8988T (cell line): ENCODE data around the gene PCMT1.
A peak's percentile ranks its signal among the peaks of the same experiment; 100 is the strongest.
"Not testable (repeated sequence)": the region's sequence is repeated elsewhere in the genome, so short reads cannot be mapped to it uniquely, and the experiment has no call there.

Experiments
- DNase-seq: peaks from one replicate; pipeline ENCODE4 v3.0.0; 2011

The PCMT1 gene

DNA sequence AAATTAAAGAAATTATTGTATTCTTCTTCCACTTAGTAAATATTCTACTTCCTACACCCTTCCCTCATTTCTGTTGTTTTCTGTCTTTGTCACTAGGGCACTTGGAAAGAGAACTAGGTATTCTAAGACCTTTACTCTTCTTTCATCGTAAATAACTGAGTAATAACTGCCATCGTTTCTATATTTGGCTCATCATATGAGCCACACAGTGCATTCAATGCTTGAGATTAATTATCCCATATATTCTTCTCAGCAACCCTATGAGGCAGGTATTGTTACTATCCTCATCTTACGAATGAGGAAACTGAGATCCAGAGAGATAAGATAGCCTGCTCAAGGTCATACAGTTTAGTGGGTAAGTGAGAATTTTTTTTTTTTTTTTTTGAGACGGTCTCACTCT, 75.8 kb downstream of the PCMT1 start:
- no peak for DNase-seq

DNA sequence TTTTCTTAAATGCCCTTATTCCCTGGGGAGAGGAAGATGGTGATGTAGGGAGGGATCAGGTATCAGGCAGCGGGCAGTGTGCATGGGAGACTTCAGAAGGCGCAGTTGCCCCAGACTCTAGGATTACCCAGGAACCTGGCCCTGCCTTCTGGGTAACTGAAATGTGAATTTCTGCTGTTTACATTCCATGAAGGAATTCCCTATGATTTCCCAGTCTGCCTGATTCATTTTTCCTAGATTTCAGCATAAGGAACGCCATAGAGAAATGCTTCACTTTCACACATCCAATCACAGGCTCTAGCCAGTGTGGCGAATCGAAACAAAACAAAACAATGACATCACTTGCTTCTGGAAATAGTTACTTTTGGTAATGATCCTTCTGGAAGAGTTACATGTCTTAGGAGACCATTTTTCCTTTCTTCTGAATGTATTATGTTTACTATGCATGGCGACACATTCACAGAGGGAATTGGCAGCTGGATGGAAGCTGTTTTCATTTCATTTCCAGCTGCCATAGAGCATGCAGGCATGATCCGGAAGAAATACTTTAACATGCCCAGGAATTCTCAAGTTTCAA, 81.3 kb downstream of the PCMT1 start:
- DNase-seq: no peak

DNA sequence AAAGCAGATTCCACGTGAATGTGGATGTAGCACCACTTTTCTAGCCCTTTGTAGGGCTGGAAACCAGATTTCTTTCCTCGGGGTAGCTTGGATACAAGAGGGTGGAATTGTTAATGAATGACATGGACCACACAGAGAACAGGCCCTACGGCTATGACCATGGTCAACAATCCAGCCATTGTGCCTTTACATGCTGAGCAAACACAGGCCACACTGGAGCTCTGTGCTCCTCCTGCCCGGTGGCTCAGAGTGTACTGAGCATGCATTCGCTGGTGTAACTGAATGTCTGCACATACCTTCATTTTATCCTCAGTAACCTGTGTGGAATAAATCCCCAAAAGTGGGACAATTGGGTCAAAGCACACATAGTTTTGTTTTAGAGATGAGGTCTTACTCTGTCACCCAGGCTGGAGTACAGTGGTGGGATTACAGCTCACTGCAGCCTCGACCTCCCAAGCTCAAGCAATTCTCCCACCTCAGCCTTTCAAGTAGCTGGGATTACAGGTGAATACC, 81.8 kb downstream of the PCMT1 start:
- DNase-seq: no peak

DNA sequence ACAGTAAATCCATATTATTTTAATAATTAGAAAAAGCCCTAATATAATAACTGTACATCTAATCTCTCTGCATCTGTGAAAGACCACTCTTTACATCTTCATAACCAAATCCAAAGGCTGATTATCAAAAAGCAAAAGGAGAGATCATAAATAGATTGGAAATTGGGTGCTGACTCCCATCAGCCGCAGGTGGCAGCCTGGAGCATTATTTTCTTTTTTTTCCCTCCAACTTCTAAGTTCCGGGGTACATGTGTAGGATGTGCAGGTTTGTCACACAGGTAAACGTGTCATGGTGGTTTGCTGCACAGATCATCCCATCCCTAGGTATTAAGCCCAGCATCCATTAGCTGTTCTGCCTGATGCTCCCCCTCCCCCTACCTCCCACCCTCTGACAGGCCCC, 84.1 kb downstream of the PCMT1 start:
- DNase-seq: no peak

DNA sequence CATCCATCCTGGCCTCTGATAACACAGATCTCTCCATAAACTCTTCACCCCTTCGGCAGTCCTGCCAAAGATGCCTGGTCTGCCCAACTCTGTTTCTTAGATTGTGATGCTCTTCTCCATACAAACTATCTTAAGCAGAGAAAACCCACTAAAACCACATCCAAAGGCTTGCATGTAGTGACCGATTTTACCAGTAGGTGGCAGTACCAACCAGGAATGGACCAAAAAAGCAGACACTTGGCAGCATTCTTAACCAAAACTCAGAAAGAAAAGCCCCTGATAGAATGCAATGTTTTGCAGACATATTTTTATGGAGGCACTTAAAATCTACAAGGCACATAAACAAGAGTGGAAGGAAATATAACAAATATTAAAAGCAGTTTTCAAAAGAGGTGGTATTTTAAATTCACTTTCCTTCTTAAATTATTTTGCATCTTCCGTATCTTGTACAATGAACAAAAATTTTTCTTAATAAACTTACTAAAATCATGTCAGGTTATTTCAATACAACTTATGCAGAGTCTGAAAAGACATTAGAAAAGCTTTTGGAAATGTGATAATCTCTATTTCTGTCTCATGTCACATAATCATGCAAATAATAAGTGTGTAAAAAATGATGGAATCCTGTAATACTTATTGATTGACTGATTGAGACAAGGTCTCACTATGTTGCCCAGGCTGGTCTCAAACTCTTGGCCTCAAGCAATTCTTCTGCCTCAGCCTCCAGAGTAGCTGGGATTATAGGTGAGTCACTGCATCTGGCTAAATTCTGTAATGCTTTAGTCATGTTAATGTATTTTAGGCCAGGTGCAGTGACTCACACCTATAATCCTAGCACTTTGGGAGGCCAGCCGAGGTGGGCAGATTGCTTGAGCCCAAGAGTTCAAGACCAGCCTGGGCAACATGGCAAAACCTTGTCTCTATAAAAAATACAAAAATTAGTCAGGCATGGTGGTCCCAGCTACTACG, 85.3 kb downstream of the PCMT1 start:
- no peak for DNase-seq

DNA sequence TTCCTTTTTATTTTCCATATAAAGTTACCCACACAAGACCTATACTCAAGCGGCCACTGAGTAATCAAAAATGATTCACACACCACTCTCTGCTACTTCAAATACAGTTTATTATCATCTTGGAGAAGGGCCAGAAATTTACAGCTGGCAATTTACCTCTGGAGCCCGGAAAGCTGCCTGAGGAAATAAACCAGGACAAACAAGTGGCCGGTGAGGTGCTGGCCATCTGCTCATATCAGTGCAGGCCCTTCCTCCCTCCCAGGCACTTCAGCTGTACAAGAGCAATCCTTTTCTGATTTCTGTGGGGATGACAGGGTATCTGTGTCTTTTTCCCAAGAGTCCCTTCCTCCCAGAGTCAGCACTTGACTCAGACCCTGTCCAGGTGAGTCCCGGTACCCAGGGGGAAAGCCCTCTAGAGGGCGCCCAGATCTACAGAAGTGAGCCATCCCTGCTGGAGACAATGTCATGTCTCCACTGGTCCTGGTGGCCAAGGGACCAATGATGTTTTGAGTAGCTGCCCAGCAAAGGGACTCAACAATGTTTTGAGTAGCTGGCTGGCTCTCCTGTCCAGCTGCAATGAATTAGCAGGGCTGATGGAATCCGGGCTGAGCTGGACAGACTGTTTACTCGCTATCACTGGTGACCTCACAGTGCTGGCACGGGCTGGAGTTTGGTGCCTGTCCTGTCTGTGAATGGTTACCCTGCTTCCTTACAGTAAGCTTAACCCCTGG, 91.0 kb downstream of the PCMT1 start:
- DNase-seq: peak; percentile 83

DNA sequence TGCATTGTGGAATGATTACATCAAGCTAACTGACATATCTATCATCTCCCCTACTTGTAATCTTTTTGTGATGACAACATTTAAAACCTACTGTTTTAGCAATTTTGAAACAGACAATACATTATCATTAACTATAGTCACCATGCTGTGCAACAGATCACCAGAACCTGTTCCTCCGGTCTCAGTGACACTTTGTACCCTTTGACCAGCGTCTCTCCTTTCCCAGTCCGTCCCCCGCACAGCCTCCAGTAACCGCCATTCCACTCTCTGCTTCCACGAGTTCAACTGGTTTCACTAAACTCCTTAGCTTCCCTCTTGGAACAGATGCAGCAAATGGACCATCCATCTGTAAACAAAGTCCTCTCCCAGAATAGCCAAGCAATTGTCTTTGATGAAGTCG, 92.8 kb downstream of the PCMT1 start:
- no peak for DNase-seq

DNA sequence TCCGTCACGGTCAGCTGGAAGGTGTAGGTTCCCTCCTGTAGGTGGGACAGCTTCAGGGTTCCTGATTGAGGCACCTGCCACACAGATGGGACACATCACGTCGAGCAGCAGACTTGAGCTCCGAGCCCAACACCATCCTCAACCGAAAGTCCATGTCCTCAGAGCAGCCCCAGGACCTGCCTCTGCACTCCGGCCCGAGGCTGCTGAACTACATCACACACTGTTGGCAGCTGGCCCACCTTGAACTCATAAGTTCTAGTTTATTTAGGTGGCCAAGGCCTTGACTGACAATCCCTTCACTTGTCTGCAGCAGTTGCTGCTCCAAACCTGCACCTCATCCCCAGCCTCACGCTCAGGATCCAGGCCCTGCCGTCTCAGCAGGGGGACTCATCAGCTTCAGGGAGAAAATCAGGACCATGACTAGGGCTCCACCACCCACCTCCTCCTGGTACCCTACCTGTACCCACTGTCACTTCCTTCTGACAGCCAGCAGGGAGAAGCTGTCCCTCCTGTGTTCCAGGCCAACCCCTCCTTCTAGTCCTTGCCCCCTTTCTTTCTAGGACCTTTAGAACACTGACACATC, 93.6 kb downstream of the PCMT1 start:
- DNase-seq: no peak

DNA sequence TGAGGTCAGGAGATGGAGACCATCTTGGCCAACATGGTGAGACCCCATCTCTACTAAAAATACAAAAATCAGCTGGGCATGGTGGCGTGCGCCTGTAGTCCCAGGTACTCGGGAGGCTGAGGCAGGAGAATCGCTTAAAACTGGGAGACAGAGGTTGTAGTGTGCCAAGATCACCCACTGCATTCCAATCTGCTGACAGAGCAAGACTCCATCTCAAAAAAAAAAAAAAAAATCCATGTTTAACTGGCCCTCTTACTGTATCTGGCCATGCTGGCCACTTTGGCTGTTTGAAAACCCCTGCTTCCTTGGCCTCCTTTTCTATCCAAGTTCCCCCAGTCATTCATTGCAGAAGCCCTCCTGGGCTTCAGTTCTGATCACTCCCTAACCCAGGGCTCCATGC, 94.5 kb downstream of the PCMT1 start:
- not testable (repeated sequence) for DNase-seq

DNA sequence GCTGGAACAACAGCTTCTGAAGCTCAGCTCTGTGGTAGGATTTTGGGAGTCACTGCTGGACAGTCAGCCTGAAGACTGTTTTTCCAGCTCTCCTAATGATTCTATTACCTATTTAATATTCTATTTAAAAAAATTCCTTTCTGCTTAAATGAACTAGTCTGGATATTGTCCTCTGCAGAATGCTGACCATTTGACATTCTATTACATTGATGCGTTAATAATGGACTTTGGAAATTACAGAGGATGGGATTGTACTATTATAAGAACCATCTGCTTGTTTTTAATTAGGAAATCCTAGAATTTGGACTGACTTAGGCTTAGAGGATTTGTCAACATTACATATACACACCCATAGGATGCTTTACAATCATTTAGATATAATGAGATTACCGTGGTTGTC, 94.9 kb downstream of the PCMT1 start:
- no peak for DNase-seq

DNA sequence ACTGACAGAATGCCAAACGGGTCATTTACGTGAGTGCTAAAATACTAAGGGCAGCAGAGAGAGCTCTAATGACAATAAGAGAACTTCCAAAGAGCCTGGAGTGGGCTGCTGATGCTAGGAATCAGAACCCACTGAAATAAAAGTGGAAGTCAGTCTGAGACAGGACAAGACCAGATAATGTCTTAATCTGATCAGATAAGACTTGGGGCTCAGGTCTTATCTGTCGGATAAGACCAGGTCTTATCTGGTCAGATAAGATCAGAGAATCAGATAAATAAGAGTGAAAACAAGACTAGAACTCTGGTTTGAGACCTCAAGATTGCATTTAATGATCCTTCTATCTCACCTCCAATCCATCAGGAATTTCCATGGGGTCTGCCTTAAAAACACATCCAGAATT, 96.0 kb downstream of the PCMT1 start:
- DNase-seq: no peak

DNA sequence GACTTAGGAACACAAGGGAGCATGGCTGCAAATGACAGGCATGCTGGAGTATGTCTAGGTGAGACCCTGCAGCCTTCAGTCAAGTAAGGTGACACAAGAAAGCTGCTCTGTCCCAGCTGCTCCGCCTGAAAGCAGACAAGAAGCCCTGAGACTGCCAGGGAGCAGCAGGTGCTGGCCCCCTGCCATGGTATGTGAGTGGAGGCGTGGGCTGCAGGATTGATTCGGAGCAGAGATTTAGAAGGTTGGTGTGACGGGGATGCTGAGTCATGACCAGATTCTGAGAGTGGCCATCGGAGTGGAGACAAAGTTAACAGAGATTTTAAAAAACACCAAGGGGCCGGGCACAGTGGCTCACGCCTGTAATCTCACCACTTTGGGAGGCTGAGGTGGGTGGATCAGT, 96.8 kb downstream of the PCMT1 start:
- DNase-seq: no peak

DNA sequence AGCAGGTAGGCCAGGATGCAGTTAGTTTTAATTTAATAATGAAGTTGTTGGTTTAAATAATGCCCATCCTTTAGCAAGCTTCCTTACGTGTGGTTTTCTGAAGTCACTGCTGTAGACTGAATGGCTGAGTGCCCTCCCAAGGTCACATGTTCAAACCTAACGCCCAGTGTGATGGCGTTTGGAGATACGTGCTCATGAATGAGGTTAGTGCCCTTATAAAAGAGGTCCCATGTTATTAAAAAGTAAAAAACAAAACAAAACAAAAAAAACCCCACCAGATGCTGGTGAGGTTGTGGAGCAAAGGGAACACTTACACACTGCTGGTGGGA, 98.4 kb downstream of the PCMT1 start:
- DNase-seq: no peak

DNA sequence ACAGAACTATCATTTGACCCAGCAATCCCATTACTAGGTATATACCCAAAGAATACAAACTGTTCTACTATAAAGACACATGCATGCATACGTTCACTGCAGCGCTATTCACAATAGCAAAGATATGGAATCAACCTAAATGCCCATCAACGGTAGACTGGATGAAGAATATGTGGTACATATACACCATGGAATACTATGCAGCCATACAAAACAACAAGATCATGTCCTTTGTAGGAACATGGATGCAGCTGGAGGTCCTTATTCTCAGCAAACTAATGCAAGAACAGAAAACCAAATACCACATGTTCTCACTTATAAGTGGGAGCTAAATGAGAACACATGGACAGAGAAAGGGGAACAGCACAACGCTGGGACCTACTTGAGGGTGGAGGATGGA, 98.8 kb downstream of the PCMT1 start:
- DNase-seq: not testable (repeated sequence)

DNA sequence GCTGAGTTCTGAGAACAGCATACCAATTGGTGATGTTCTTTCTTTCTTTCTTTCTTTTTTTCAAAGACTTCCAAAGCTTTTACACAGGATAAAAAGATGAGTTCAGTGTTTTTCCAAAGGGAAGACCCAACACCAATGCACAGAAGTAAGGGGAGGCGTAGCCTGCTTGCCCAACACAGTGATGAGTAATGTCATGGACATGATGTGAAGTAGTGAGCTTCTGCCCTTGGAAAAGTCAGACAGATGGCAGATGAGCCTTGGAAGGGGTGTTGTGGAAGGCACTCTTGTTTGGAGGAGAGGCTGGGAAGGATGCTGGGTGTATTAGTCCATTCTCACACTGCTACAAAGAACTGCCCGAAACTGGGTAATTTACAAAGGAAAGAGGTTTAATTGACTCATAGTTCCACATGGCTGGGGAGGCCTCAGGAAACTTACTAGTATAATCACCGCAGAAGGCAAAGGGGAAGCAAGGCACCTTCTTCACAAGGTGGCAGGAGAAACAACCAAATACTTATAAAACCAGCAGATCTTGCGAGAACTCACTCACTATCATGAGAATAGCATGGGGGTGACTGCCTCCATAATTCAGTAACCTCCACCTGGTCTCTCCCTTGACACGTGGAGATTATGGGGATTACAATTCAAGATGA, 102.0 kb downstream of the PCMT1 start:
- no peak for DNase-seq

DNA sequence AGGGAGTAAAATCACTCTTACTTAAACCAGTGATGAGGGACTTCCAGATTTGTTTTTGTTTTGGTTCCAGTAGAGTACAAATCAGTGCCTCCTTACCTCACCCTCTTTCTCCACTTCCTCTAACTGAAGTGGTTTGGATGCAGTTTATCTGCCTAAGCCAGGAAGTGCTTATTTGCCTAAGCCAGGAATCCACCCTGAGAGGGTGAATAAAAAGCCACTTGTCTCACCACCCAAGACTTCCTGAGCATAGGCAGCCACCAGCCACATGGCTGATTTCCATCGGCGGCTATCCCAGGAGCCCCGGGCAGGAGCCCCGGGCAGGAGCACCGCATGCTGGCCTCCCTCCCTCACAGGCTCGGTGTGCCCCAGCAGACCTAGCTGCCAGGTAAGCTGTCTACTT, 102.6 kb downstream of the PCMT1 start:
- no peak for DNase-seq

DNA sequence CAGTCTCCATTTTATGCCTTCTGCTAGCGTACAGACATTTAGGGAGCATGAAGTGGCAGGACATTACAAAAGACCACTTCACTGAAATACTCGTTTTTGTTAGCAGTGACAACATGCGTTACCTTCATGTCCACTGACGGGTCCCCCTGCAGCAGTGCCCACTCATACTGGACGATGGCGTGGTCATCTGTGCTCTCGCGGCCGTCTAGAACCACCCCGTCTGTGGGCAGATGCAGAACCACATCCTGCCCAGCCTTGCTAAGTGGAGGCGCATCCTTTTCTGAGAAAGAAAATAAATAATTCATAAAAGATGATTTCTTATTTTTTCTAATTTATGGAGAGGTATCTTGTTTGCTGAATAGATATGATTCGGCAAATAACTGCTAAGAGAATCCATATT, 103.3 kb downstream of the PCMT1 start:
- DNase-seq: no peak

DNA sequence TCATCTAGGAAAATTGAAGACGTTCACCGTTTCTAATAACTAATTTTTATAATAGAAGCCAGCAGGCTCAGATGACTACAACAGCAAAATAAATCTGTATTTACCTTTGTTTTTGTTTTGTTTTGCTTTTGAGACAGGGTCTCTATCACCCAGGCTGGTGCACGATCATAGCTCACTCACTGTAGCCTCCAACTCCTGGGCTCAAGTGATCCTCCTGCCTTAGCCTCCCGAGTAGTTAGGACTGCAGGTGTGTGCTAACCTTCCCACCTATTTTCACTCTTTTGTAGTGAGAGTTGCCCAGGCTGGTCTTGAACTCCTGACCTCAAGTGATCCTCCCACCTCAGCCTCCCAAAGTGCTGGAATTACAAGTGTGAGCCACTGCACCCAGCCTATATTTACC, 104.5 kb downstream of the PCMT1 start:
- DNase-seq: not testable (repeated sequence)

DNA sequence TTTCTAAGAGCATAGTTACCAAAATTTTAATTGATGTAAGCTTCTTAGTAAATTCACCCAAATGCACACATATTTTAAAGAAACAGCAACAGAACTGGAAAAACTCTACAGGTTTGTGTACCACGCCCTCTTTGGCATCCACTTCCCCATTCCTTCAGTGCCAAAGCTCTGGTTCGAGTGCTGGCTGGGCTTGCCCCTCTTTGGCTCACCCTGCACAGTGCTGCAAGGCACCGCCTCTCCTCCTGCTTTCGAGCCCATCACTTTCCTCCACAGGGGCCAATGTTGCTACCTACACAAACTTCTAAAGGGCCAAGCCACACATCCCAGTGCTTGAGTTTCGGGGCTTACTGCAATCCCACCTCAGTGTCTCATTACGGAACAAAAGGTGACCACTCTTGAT, 105.0 kb downstream of the PCMT1 start:
- no peak for DNase-seq

DNA sequence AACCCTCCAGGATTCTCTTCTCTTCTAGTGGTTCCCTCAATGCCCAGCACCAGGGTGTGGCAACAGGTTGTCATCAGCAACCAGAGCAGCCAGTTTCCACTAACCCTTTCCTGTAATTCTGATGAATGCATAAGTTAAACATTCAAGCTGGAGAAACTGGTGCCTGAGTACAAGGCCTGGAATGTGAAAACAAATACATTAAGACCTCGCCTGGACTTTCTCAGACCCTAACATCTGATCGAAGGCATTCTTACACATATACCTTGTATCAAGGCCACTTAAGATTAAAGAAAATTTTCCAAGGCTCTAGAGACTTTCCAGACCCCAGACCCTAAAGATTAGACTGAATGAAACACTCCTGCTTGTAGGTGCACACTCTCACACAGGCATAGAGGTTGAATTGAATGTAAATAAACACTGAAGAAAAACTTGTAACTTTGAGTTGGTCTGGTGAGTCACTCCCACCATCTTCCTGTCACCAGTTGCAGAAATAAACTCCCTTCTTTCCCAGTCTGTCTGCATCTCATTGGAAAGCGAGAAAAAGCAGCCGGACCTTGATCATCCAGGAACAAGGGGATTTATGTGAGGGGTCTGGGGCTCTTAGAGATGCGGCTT, 105.6 kb downstream of the PCMT1 start:
- DNase-seq: no peak

DNA sequence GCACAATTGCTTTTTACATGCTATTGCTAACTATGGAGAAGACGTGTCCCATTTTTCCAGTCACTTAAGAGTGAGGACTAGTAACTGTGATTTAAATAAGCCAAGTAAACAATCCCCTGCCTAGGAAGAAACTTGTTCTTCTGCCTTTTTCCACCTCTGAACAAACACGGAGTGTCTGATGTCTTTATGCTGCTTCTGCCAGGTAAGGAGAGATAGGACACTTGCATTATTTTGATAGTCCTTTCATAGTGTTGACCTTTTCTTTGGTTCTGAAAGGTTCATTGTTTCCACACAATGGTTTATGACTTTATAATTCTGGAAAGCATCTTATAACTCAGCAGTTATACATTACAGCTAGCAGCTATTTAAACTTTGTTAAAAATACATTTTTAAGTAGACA, 106.2 kb downstream of the PCMT1 start:
- no peak for DNase-seq

DNA sequence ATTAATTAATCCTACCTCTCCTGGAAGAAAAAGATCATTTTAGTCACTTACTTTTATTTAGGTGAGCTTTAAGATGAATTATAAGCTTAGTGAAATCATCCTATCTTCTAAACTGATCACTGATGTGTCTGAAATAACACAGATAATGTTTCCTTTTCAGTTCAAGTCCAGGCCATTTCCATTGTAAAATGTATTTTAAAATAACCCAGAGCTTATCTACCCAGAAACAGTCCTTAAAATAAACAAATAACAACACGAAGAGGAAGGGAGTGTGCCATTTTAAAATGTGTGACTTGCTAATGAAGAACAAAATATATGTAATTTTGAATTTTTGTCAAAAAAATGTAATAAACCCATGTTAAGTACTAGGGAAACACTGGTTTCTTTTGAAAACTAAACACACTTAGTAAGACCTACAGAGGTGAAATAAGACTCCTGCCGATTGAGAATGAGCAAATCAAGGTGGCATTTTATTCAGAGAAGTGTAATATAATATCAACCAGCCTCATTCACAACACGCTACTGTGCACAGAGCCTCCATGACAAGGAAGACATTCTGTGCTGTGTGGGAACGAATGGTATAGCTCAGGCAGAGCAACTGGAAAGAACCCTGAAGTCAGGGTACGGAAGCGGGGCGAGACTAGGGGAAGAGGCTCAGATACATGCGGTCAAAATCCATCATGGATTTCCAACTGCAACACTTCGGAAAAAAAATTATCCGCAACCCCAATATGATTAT, 106.9 kb downstream of the PCMT1 start:
- no peak for DNase-seq
